ENCODE measurements around the gene WNT4.

The WNT4 gene

GRCh38 chr1:22127248-22127647 is 15.6 kb downstream of the WNT4 start:
- Histone ChIP-seq H3K36me3 (ENCODE audit: control insufficient read depth in 1 of 2, insufficient read depth in 2 of 2, low read length in 2 of 2) (no peaks in the 10 kb centered on the region), H3K27ac (ENCODE audit: low read length) (no peak overlapping the region), H3K4me1 (ENCODE audit: control insufficient read depth in 1 of 2, insufficient read depth in 2 of 2, low read length in 2 of 2) (peaks cover 0 to 2% of the 10 kb centered on the region in 2 donors), H3K27me3 (ENCODE audit: low read depth, low read length) (peaks cover 6% of the 10 kb centered on the region), H3K4me3 (ENCODE audit: low read depth in 1 of 2, low read length in 2 of 2) (no peak overlapping the region), H3K9me3 (ENCODE audit: control insufficient read depth in 1 of 2, low read length in 2 of 2) (no peaks in the 10 kb centered on the region)

GRCh38 chr1:22126531-22126930 is 16.4 kb downstream of the WNT4 start:
- Histone ChIP-seq H3K9me3 (ENCODE audit: control insufficient read depth in 1 of 2, low read length in 2 of 2) (no peaks in the 10 kb centered on the region), H3K4me1 (ENCODE audit: control insufficient read depth in 1 of 2, insufficient read depth in 2 of 2, low read length in 2 of 2) (no peaks in the 10 kb centered on the region), H3K4me3 (ENCODE audit: low read depth in 1 of 2, low read length in 2 of 2) (no peak overlapping the region), H3K27ac (ENCODE audit: low read length) (no peak overlapping the region), H3K36me3 (ENCODE audit: control insufficient read depth in 1 of 2, insufficient read depth in 2 of 2, low read length in 2 of 2) (no peaks in the 10 kb centered on the region), H3K27me3 (ENCODE audit: low read depth, low read length) (peaks cover 6% of the 10 kb centered on the region)

GRCh38 chr1:22124592-22125229 is 18.2 kb downstream of the WNT4 start:
- Histone ChIP-seq H3K27ac (ENCODE audit: low read length) (no peak overlapping the region), H3K9me3 (ENCODE audit: control insufficient read depth in 1 of 2, low read length in 2 of 2) (no peaks in the 10 kb centered on the region), H3K27me3 (ENCODE audit: low read depth, low read length) (no peaks in the 10 kb centered on the region)

GRCh38 chr1:22123901-22124404 is 18.9 kb downstream of the WNT4 start:
- H3K4me3 ChIP-seq (ENCODE audit: low read depth in 1 of 2, low read length in 2 of 2): no peak overlapping the region

More at GRCh38 chr1:22124592-22125229, 18.2 kb downstream of the WNT4 start:
- no peak overlapping the region for H3K4me3 ChIP-seq (ENCODE audit: low read depth in 1 of 2, low read length in 2 of 2)
- H3K36me3 ChIP-seq (ENCODE audit: control insufficient read depth in 1 of 2, insufficient read depth in 2 of 2, low read length in 2 of 2): no peaks in the 10 kb centered on the region
- no peaks in the 10 kb centered on the region for H3K4me1 ChIP-seq (ENCODE audit: control insufficient read depth in 1 of 2, insufficient read depth in 2 of 2, low read length in 2 of 2)

GRCh38 chr1:22123071-22123390 is 19.9 kb downstream of the WNT4 start:
- Histone ChIP-seq H3K4me3 (ENCODE audit: low read depth in 1 of 2, low read length in 2 of 2) (no peak overlapping the region), H3K36me3 (ENCODE audit: control insufficient read depth in 1 of 2, insufficient read depth in 2 of 2, low read length in 2 of 2) (peaks cover 0 to 5% of the 10 kb centered on the region in 2 donors), H3K9me3 (ENCODE audit: control insufficient read depth in 1 of 2, low read length in 2 of 2) (no peaks in the 10 kb centered on the region), H3K27ac (ENCODE audit: low read length) (no peak overlapping the region), H3K27me3 (ENCODE audit: low read depth, low read length) (no peaks in the 10 kb centered on the region), H3K4me1 (ENCODE audit: control insufficient read depth in 1 of 2, insufficient read depth in 2 of 2, low read length in 2 of 2) (peaks cover 0 to under 1% of the 10 kb centered on the region in 2 donors)

More at GRCh38 chr1:22123901-22124404, 18.9 kb downstream of the WNT4 start:
- no peaks in the 10 kb centered on the region for H3K27me3 ChIP-seq (ENCODE audit: low read depth, low read length)
- H3K27ac ChIP-seq (ENCODE audit: low read length): no peak overlapping the region
- no peaks in the 10 kb centered on the region for H3K4me1 ChIP-seq (ENCODE audit: control insufficient read depth in 1 of 2, insufficient read depth in 2 of 2, low read length in 2 of 2)
- no peaks in the 10 kb centered on the region for H3K9me3 ChIP-seq (ENCODE audit: control insufficient read depth in 1 of 2, low read length in 2 of 2)
- peaks cover 0 to under 1% of the 10 kb centered on the region in 2 donors for H3K36me3 ChIP-seq (ENCODE audit: control insufficient read depth in 1 of 2, insufficient read depth in 2 of 2, low read length in 2 of 2)

- peaks cover 0 to 5% of the 10 kb centered on the region in 2 donors for H3K36me3 ChIP-seq (ENCODE audit: control insufficient read depth in 1 of 2, insufficient read depth in 2 of 2, low read length in 2 of 2)
- no peak overlapping the region for H3K27ac ChIP-seq (ENCODE audit: low read length)
- no peaks in the 10 kb centered on the region for H3K27me3 ChIP-seq (ENCODE audit: low read depth, low read length)
- no peak overlapping the region for H3K4me3 ChIP-seq (ENCODE audit: low read depth in 1 of 2, low read length in 2 of 2)
- peaks cover 0 to 6% of the 10 kb centered on the region in 2 donors for H3K4me1 ChIP-seq (ENCODE audit: control insufficient read depth in 1 of 2, insufficient read depth in 2 of 2, low read length in 2 of 2)
- H3K9me3 ChIP-seq (ENCODE audit: control insufficient read depth in 1 of 2, low read length in 2 of 2): no peaks in the 10 kb centered on the region
Observed at GRCh38 chr1:22122273-22123070, 20.4 kb downstream of the WNT4 start.

- peaks cover 0 to 5% of the 10 kb centered on the region in 2 donors for H3K36me3 ChIP-seq (ENCODE audit: control insufficient read depth in 1 of 2, insufficient read depth in 2 of 2, low read length in 2 of 2)
- H3K27ac ChIP-seq (ENCODE audit: low read length): no peak overlapping the region
- no peaks in the 10 kb centered on the region for H3K9me3 ChIP-seq (ENCODE audit: control insufficient read depth in 1 of 2, low read length in 2 of 2)
- H3K27me3 ChIP-seq (ENCODE audit: low read depth, low read length): no peaks in the 10 kb centered on the region
- H3K4me3 ChIP-seq (ENCODE audit: low read depth in 1 of 2, low read length in 2 of 2): no peak overlapping the region
- peaks cover 0 to 6% of the 10 kb centered on the region in 2 donors for H3K4me1 ChIP-seq (ENCODE audit: control insufficient read depth in 1 of 2, insufficient read depth in 2 of 2, low read length in 2 of 2)
Observed at GRCh38 chr1:22121421-22121911, 21.4 kb downstream of the WNT4 start.

- Histone ChIP-seq H3K27ac (ENCODE audit: low read length) (no peak overlapping the region), H3K27me3 (ENCODE audit: low read depth, low read length) (no peaks in the 10 kb centered on the region), H3K9me3 (ENCODE audit: control insufficient read depth in 1 of 2, low read length in 2 of 2) (no peaks in the 10 kb centered on the region), H3K36me3 (ENCODE audit: control insufficient read depth in 1 of 2, insufficient read depth in 2 of 2, low read length in 2 of 2) (peaks cover 0 to 5% of the 10 kb centered on the region in 2 donors), H3K4me1 (ENCODE audit: control insufficient read depth in 1 of 2, insufficient read depth in 2 of 2, low read length in 2 of 2) (peaks cover 0 to 6% of the 10 kb centered on the region in 2 donors), H3K4me3 (ENCODE audit: low read depth in 1 of 2, low read length in 2 of 2) (no peak overlapping the region)
Observed at GRCh38 chr1:22120469-22120790, 22.5 kb downstream of the WNT4 start.

- Histone ChIP-seq H3K9me3 (ENCODE audit: control insufficient read depth in 1 of 2, low read length in 2 of 2) (no peaks in the 10 kb centered on the region), H3K4me3 (ENCODE audit: low read depth in 1 of 2, low read length in 2 of 2) (no peak overlapping the region), H3K27ac (ENCODE audit: low read length) (no peak overlapping the region), H3K4me1 (ENCODE audit: control insufficient read depth in 1 of 2, insufficient read depth in 2 of 2, low read length in 2 of 2) (peaks cover 4 to 6% of the 10 kb centered on the region in 2 donors), H3K27me3 (ENCODE audit: low read depth, low read length) (no peaks in the 10 kb centered on the region), H3K36me3 (ENCODE audit: control insufficient read depth in 1 of 2, insufficient read depth in 2 of 2, low read length in 2 of 2) (peaks cover 0 to 8% of the 10 kb centered on the region in 2 donors)
Observed at GRCh38 chr1:22119626-22120468, 23.1 kb downstream of the WNT4 start.

GRCh38 chr1:22118291-22118992 is 24.5 kb downstream of the WNT4 start:
- Histone ChIP-seq H3K9me3 (ENCODE audit: control insufficient read depth in 1 of 2, low read length in 2 of 2) (no peaks in the 10 kb centered on the region), H3K36me3 (ENCODE audit: control insufficient read depth in 1 of 2, insufficient read depth in 2 of 2, low read length in 2 of 2) (peaks cover 0 to 9% of the 10 kb centered on the region in 2 donors), H3K4me1 (ENCODE audit: control insufficient read depth in 1 of 2, insufficient read depth in 2 of 2, low read length in 2 of 2) (peaks cover 11 to 16% of the 10 kb centered on the region in 2 donors), H3K4me3 (ENCODE audit: low read depth in 1 of 2, low read length in 2 of 2) (no peak overlapping the region), H3K27ac (ENCODE audit: low read length) (no peak overlapping the region), H3K27me3 (ENCODE audit: low read depth, low read length) (no peaks in the 10 kb centered on the region)
